Measurements from ENCODE around the gene FOXD3.

The FOXD3 gene

DNA sequence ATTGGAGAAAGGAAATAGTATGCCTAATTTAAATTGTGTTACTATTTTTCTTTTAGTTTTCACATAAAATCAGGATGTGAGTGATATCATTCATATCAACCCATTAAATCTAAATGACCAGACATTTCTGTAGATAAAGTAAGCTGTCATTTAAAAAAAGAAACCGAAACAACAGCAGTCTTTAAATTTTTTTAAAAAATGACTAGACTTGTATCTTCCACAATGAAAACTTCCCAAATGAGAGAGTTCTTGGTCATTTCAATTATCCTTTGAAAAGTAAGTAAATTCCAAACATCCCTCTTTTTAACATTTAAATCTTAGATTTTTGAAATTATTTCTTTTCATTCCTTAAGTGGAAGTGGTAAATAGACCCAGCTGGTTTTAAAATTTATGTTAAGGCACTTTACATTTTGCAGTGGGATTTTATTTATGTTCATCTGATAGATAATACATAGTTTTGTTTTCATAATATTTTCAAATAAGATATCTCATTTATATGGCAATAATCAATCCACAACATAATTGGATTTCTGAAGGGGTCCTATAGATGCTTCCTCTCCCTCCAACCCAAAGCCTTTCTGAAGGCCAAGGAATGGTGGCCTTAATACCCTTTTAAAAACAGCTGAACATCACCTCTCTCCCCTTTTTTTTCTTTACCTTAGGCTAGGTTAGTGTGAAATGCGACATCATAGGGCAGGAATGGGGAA, 3.1 kb downstream of the FOXD3 start:
- no peak for TF ChIP-seq CTCF (IDR thresholded peaks at IDR 0.05; ENCODE audit: extremely low read depth, insufficient read depth, missing control alignments)
- no peak for DNase-seq (ENCODE audit: low spot score)
- in situ Hi-C loops (cut with MboI; ENCODE audit: low pct_unique_long_range_greater_than_20kb, low sequenced_read_pairs, unreplicated experiment), result no loop called here

DNA sequence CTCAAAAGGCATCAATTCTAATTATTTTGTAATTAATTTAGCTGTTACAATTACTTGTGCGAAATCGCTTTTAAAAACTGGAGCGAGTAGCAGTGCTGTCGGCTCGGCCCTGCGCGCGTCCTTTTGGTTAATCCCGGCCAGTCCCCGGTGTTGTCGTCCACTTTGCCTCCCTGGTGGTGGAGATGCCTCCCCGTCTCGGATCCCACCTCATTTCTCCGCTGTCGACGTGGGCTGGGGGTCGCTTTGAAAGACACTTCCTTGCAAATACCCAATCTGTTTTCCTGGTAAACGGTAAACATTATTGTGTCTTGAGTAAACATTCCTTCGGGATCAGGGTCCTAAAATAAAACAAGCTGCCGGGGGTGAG, 3.7 kb downstream of the FOXD3 start:
- peak; percentile 21 for DNase-seq (ENCODE audit: low spot score)
- TF ChIP-seq CTCF (IDR thresholded peaks at IDR 0.05; ENCODE audit: extremely low read depth, insufficient read depth, missing control alignments), result no peak
- in situ Hi-C loops (cut with MboI; ENCODE audit: low pct_unique_long_range_greater_than_20kb, low sequenced_read_pairs, unreplicated experiment), result no loop called here

DNA sequence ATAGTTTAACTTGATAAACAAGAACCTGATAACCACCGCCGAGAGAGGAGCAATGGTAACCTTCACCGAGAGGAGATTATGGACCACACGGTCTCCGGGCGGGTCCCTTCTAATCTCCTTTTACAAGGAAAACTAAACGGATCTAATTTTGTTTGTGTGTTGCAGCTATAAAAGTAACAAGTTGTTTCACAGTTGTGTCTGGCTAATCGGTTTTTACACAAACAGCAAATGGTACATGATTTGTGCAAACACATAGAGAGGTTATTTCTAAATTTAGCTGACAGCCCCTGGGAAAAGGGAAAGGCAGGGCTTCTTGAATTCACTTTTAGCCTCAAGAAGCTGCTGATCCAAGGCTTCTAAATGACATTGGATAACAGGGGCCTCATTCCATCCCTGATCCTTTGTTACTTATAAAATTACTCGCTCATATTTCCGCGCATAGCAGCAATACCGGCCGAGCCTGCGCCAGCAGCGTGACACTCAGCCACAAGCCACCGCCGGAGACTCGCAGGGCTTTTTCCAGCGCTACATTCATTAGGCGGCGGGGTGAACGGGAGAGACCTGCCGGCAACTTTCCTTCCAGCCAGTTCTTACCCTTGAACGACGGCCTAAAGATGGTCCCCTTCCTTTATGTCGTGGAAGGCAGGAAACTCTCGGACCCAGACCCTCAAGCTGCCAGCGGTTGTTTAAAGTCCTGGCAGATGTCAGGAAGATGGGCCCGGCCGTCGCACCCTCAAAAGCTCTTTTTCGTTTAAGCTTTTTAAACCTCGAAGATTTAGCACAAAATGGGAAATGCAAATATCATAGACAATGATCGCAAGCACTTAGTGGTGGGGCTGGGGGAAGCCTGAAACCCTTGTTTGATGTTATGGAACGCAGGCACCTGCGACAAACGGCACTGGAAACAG, 4.4 kb downstream of the FOXD3 start:
- DNase-seq (ENCODE audit: low spot score), result peak; percentile 34
- no peak for TF ChIP-seq CTCF (IDR thresholded peaks at IDR 0.05; ENCODE audit: extremely low read depth, insufficient read depth, missing control alignments)
- in situ Hi-C loops (cut with MboI; ENCODE audit: low pct_unique_long_range_greater_than_20kb, low sequenced_read_pairs, unreplicated experiment), result no loop called here

- TF ChIP-seq CTCF (IDR thresholded peaks at IDR 0.05; ENCODE audit: extremely low read depth, insufficient read depth, missing control alignments), result peak; percentile 86
- in situ Hi-C loops (cut with MboI; ENCODE audit: low pct_unique_long_range_greater_than_20kb, low sequenced_read_pairs, unreplicated experiment), result no loop called here
- DNase-seq (ENCODE audit: low spot score), result peak; percentile 82
These were observed 5.2 kb downstream of the FOXD3 start for GRCh38 chr1:63327417-63328054.

DNA sequence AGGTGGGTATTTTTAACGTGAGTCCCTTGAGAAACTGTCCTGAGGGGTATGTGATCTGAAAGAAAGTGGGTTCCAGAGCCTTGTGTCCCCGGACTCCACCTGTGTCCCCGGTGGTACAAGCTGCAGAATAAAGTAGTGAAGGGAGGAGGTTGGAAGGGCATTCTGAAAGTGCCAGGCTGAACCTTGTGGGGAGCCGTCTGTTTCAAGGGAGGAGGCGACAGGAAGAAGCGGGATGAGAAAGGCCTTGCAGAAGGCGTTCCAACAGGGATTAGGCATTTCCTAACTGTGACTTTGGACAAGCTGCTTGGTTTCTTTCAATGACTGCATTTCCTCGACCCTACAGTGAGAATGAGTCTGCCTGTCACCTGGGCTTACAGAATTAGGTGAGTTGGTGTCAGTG, 5.8 kb downstream of the FOXD3 start:
- no peak for DNase-seq (ENCODE audit: low spot score)
- in situ Hi-C loops (cut with MboI; ENCODE audit: low pct_unique_long_range_greater_than_20kb, low sequenced_read_pairs, unreplicated experiment), result no loop called here
- TF ChIP-seq CTCF (IDR thresholded peaks at IDR 0.05; ENCODE audit: extremely low read depth, insufficient read depth, missing control alignments), result no peak

- in situ Hi-C loops (cut with MboI; ENCODE audit: low pct_unique_long_range_greater_than_20kb, low sequenced_read_pairs, unreplicated experiment), result no loop called here
- TF ChIP-seq CTCF (IDR thresholded peaks at IDR 0.05; ENCODE audit: extremely low read depth, insufficient read depth, missing control alignments), result no peak
- DNase-seq (ENCODE audit: low spot score), result no peak
These were observed 6.4 kb downstream of the FOXD3 start for GRCh38 chr1:63328781-63329180.
